OCI-LY3 (cell line): Measurements from ENCODE around the gene EYS.
"Not testable (repeated sequence)": the region's sequence is repeated elsewhere in the genome, so short reads cannot be mapped to it uniquely, and the experiment has no call there.

Experiments used
- H2AFZ ChIP-seq: fragments of 200-600, 300-600 bp; shearing (Covaris generic); 2 replicates; pipeline ENCODE4 v1.6.0; 2014; ENCODE audit warnings: antibody characterized with exemption, low read depth, low read length
- H3K27ac ChIP-seq: fragments of 200-600, 300-600 bp; sonication (generic); 2 replicates; pipeline ENCODE4 v1.5.1; 2014; ENCODE audit warnings: mild to moderate bottlenecking, low read length, moderate library complexity, mixed read lengths
- H3K27me3 ChIP-seq: fragments of 200-600, 300-600 bp; sonication (generic); 2 replicates; pipeline ENCODE4 v1.6.1; 2014; ENCODE audit warnings: low read depth, low read length, mixed read lengths
- H3K36me3 ChIP-seq: fragments of 200-600, 300-600 bp; sonication (generic); replicated peaks from 2 replicates; pipeline ENCODE3; 2014; ENCODE audit warnings: low read depth, low read length, mixed read lengths
- H3K4me1 ChIP-seq: fragments of 300-600, 200-600 bp; sonication (generic); 2 replicates; pipeline ENCODE4 v1.6.1; 2014; ENCODE audit warnings: low read length, mixed read lengths
- H3K4me2 ChIP-seq: fragments of 200-600, 300-600 bp; sonication (generic); 2 replicates; pipeline ENCODE4 v1.6.1; 2014; ENCODE audit warnings: low read length, mixed read lengths
- H3K4me3 ChIP-seq: fragments of 300-600, 200-600 bp; sonication (generic); 2 replicates; pipeline ENCODE4 v1.5.1; 2014; ENCODE audit warnings: antibody characterized with exemption, mild to moderate bottlenecking, low read length, moderate library complexity
- H3K79me2 ChIP-seq: fragments of 300-600, 200-600 bp; shearing (Covaris generic); 2 replicates; pipeline ENCODE4 v1.6.1; 2014; ENCODE audit warnings: mild to moderate bottlenecking, low read length, mixed read lengths
- H3K9ac ChIP-seq: fragments of 300-600, 200-600 bp; shearing (Covaris generic); 2 replicates; pipeline ENCODE4 v1.6.0; 2014; ENCODE audit warnings: mild to moderate bottlenecking, low read length, moderate library complexity
- H3K9me3 ChIP-seq: fragments of 200-600, 300-600 bp; shearing (Covaris generic); 2 replicates; pipeline ENCODE4 v1.6.1; 2014; ENCODE audit warnings: low read length, mixed read lengths; ENCODE audit not compliant: insufficient read depth
- H4K20me1 ChIP-seq: fragments of 200-600, 300-600 bp; sonication (generic); 2 replicates; pipeline ENCODE4 v1.6.1; 2016; ENCODE audit warnings: low read length, mixed read lengths; ENCODE audit not compliant: insufficient read depth
- CTCF ChIP-seq: fragments of 200-600, 300-600 bp; sonication (generic); IDR thresholded peaks from 2 replicates; pipeline ENCODE4 v1.5.1; 2014; ENCODE audit warnings: antibody characterized with exemption, low read length, low read depth
- EZH2phosphoT487 ChIP-seq: fragments of 200-600 bp; shearing (Covaris generic); IDR thresholded peaks from 2 replicates; pipeline ENCODE4 v1.6.1; 2018; ENCODE audit warnings: antibody characterized with exemption, mixed run types, low read depth

Gene EYS

GRCh38 chr6:63759605-63760105 lies 1947.4 kb downstream of the EYS start:
- Histone ChIP-seq H2AFZ (no peak overlapping the region), H3K27ac (no peak overlapping the region), H3K27me3 (peaks cover 17% of the 10 kb centered on the region), H3K9ac (no peak overlapping the region), H3K9me3 (no peaks in the 10 kb centered on the region), H3K36me3 (no peaks in the 10 kb centered on the region), H3K4me1 (no peaks in the 10 kb centered on the region), H4K20me1 (no peaks in the 10 kb centered on the region), H3K4me2 (no peak overlapping the region), H3K4me3 (no peak overlapping the region), H3K79me2 (no peaks in the 10 kb centered on the region)
- TF ChIP-seq EZH2phosphoT487 (no peak), CTCF (peak; percentile 27; the same call in 1 of the 2 replicates)

- Histone ChIP-seq H3K4me3 (no peak overlapping the region), H3K4me2 (no peak overlapping the region), H4K20me1 (no peaks in the 10 kb centered on the region), H3K36me3 (no peaks in the 10 kb centered on the region), H3K27ac (no peak overlapping the region), H3K79me2 (no peaks in the 10 kb centered on the region), H3K4me1 (no peaks in the 10 kb centered on the region), H3K27me3 (peaks cover 12% of the 10 kb centered on the region), H2AFZ (no peak overlapping the region), H3K9ac (no peak overlapping the region), H3K9me3 (no peaks in the 10 kb centered on the region)
- TF ChIP-seq EZH2phosphoT487 = no peak
- no peak for TF ChIP-seq CTCF
These were observed 1949.2 kb downstream of the EYS start for GRCh38 chr6:63757826-63758225.

- H3K9me3 ChIP-seq, H3K4me1 ChIP-seq, H3K4me2 ChIP-seq, H3K9ac ChIP-seq, H3K79me2 ChIP-seq, H3K36me3 ChIP-seq, H3K4me3 ChIP-seq, H4K20me1 ChIP-seq, H3K27me3 ChIP-seq, H3K27ac ChIP-seq, H2AFZ ChIP-seq: not testable (repeated sequence)
These were observed 1949.8 kb downstream of the EYS start for GRCh38 chr6:63757275-63757674.

- H3K4me3 ChIP-seq = no peak overlapping the region
- no peaks in the 10 kb centered on the region for H3K4me1 ChIP-seq
- H3K9ac ChIP-seq = no peak overlapping the region
- no peaks in the 10 kb centered on the region for H3K79me2 ChIP-seq
- H3K27me3 ChIP-seq = no peaks in the 10 kb centered on the region
- H2AFZ ChIP-seq = no peak overlapping the region
- no peaks in the 10 kb centered on the region for H4K20me1 ChIP-seq
- H3K4me2 ChIP-seq = no peak overlapping the region
- no peak overlapping the region for H3K27ac ChIP-seq
- no peaks in the 10 kb centered on the region for H3K36me3 ChIP-seq
- H3K9me3 ChIP-seq = no peaks in the 10 kb centered on the region
- no peak for TF ChIP-seq CTCF
These were observed 1956.6 kb downstream of the EYS start for GRCh38 chr6:63750400-63750799.

- H4K20me1 ChIP-seq = no peaks in the 10 kb centered on the region
- H3K9me3 ChIP-seq = no peaks in the 10 kb centered on the region
- H3K79me2 ChIP-seq = no peaks in the 10 kb centered on the region
- no peak overlapping the region for H3K27ac ChIP-seq
- H2AFZ ChIP-seq = no peak overlapping the region
- H3K9ac ChIP-seq = no peak overlapping the region
- no peak overlapping the region for H3K4me2 ChIP-seq
- no peak for TF ChIP-seq CTCF
- no peak for TF ChIP-seq EZH2phosphoT487
- H3K4me3 ChIP-seq = no peak overlapping the region
- H3K4me1 ChIP-seq = no peaks in the 10 kb centered on the region
- no peaks in the 10 kb centered on the region for H3K27me3 ChIP-seq
- H3K36me3 ChIP-seq = no peaks in the 10 kb centered on the region
These were observed 1961.2 kb downstream of the EYS start for GRCh38 chr6:63745784-63746183.
